Transverse colon (tissue), 3 donors: ENCODE measurements around the gene ASTE1.

ENCODE experiments used
- EP300 ChIP-seq: sonication (generic); formaldehyde crosslinking; IDR thresholded peaks from one replicate; pipeline ENCODE4 v1.6.1; 2017; ENCODE audit warnings: antibody characterized with exemption, low read depth
- TF ChIP-seq, protein P1 (sequence below), 5 experiments: fragments of 200-600 bp in 3 of 5; fragments of 450-650 bp in 2 of 5; sonication (generic) in 3 of 5; IDR thresholded peaks; 1 replicate in 2 of 5; 2 replicates in 3 of 5; pipeline ENCODE4 v1.5.1; 2016 to 2017; ENCODE audit warnings: antibody characterized with exemption in 5 of 5, inconsistent platforms in 3 of 5, mild to moderate bottlenecking in 2 of 5, moderate library complexity in 1 of 5

DNA sequence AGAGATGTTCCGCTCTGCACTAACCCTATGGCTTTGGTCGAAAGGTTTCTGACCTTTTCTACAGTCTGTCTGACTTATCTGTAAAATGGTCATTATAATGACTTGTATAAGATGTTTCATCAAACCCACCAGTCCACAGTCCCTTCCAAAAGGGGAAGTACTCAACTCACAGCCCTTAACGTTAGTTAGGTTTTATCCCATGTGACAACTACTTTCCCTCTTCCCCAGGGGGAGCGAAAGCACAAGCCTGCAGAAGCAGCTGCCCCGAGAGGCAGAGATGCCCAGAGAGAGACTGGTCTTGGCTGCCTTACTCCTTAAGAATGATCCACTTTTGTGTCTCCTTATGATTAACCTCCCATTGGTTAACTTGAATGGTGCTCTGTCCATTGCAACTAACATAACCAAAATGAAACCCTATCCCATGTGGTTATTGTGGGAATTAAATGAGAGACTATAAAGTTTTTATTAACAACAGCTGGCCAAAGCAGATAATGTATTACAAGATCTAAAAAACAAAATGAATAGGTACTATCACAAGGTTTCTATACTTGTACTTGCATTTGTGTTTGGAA is 6.4 kb downstream of the ASTE1 start:
- TF ChIP-seq, protein P1, sequence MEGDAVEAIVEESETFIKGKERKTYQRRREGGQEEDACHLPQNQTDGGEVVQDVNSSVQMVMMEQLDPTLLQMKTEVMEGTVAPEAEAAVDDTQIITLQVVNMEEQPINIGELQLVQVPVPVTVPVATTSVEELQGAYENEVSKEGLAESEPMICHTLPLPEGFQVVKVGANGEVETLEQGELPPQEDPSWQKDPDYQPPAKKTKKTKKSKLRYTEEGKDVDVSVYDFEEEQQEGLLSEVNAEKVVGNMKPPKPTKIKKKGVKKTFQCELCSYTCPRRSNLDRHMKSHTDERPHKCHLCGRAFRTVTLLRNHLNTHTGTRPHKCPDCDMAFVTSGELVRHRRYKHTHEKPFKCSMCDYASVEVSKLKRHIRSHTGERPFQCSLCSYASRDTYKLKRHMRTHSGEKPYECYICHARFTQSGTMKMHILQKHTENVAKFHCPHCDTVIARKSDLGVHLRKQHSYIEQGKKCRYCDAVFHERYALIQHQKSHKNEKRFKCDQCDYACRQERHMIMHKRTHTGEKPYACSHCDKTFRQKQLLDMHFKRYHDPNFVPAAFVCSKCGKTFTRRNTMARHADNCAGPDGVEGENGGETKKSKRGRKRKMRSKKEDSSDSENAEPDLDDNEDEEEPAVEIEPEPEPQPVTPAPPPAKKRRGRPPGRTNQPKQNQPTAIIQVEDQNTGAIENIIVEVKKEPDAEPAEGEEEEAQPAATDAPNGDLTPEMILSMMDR (IDR thresholded peaks at IDR 0.05), result no peak
- no peak for TF ChIP-seq EP300
